Gastrocnemius medialis (tissue), 4 donors: ENCODE measurements around the gene GNAT3.

Experiments used
- CTCF ChIP-seq, 5 experiments: fragments of 450-650 bp in 3 of 5; fragments of 200-600 bp in 2 of 5; sonication (generic) in 2 of 5; IDR thresholded peaks in 4 of 5; conservative IDR thresholded peaks in 1 of 5; 1 replicate in 4 of 5; 2 replicates in 1 of 5; pipeline ENCODE4 v1.5.1; 2016 to 2019; ENCODE audit warnings: antibody characterized with exemption in 5 of 5, mild to moderate bottlenecking in 3 of 5, moderate library complexity in 3 of 5
- POLR2A ChIP-seq, 2 donors: fragments of 450-650 bp; IDR thresholded peaks; one replicate each; pipeline ENCODE4 v1.6.1; 2017; ENCODE audit warnings: antibody characterized with exemption in 2 of 2, mild to moderate bottlenecking in 2 of 2, moderate library complexity in 2 of 2

DNA sequence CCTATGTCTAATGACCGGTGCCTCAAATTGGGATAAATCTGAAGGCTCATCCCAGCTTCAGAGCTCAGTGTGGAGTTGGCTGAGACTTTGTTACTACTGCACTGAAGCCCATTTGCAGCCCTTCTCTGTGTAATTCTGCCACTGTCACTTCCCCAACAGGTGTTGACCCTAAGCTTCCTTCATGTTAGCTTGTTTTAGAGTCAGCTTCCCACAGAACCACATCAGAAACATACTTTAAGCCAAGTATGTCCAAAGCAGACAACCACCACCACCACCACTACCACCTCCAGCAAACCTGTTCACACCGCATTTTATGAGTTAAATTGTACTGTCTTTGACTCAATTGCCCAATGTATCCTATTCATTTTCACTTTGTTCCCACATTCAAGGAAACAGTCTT lies 25.2 kb upstream of the GNAT3 start:
- TF ChIP-seq CTCF (IDR thresholded peaks at IDR 0.05 in 4 of 5, conservative IDR thresholded peaks at IDR 0.05 in 1 of 5) (no peak), POLR2A (IDR thresholded peaks at IDR 0.05) (no peak)
